Progenitor cell of endocrine pancreas (in vitro differentiated cells): ENCODE measurements around the gene WDR7. TPM values are rescaled to one million over a fixed set of nuclear protein-coding genes. Genes with fewer than 3 reads are reported as not detected.
A peak's percentile ranks its signal among the peaks of the same experiment; 100 is the strongest.

Experiments
- DNase-seq: peaks from one replicate; pipeline ENCODE4 v3.0.0; 2021; ENCODE audit warnings: low spot score; ENCODE audit not compliant: unreplicated experiment
- H3K27ac Mint-ChIP-seq: 2 replicates; pipeline ENCODE4 v1.8.0; 2021; ENCODE audit warnings: mild to moderate bottlenecking, moderate library complexity, mixed read lengths
- H3K27me3 Mint-ChIP-seq: 2 replicates; pipeline ENCODE4 v1.8.0; 2021; ENCODE audit warnings: mixed read lengths
- H3K36me3 Mint-ChIP-seq: 2 replicates; pipeline ENCODE4 v1.8.0; 2022; ENCODE audit warnings: mixed read lengths; ENCODE audit not compliant: insufficient read depth
- H3K4me1 Mint-ChIP-seq: 2 replicates; pipeline ENCODE4 v1.8.0; 2021; ENCODE audit warnings: low read depth, mixed read lengths
- H3K4me3 Mint-ChIP-seq: 2 replicates; pipeline ENCODE4 v1.8.0; 2021; ENCODE audit warnings: low read depth, mild to moderate bottlenecking, moderate library complexity, mixed read lengths
- H3K9me3 Mint-ChIP-seq: 2 replicates; pipeline ENCODE4 v1.8.0; 2021; ENCODE audit warnings: low read depth, mixed read lengths
- total RNA-seq: library from RNA; stranded (reverse); gene quantifications from 2 replicates; pipeline ENCODE4 v1.2.1, GENCODE V29; 2021
- TF ChIP-seq, protein P1 (sequence below): fragments of 200-600 bp; sonication (generic); IDR thresholded peaks from one replicate; pipeline ENCODE4 v1.5.0; 2021; ENCODE audit warnings: antibody characterized with exemption, mild to moderate bottlenecking; ENCODE audit not compliant: unreplicated experiment

The WDR7 gene
- total RNA-seq, 1 donor from 2014 or later, result 23.2 TPM

- no peak for DNase-seq
- Mint-ChIP-seq H3K27me3 (no peaks in the 10 kb centered on the region), H3K9me3 (no peaks in the 10 kb centered on the region), H3K36me3 (peaks cover 20% of the 10 kb centered on the region), H3K27ac (no peak overlapping the region), H3K4me1 (peaks cover 46% of the 10 kb centered on the region), H3K4me3 (no peak overlapping the region)
- TF ChIP-seq, protein P1, sequence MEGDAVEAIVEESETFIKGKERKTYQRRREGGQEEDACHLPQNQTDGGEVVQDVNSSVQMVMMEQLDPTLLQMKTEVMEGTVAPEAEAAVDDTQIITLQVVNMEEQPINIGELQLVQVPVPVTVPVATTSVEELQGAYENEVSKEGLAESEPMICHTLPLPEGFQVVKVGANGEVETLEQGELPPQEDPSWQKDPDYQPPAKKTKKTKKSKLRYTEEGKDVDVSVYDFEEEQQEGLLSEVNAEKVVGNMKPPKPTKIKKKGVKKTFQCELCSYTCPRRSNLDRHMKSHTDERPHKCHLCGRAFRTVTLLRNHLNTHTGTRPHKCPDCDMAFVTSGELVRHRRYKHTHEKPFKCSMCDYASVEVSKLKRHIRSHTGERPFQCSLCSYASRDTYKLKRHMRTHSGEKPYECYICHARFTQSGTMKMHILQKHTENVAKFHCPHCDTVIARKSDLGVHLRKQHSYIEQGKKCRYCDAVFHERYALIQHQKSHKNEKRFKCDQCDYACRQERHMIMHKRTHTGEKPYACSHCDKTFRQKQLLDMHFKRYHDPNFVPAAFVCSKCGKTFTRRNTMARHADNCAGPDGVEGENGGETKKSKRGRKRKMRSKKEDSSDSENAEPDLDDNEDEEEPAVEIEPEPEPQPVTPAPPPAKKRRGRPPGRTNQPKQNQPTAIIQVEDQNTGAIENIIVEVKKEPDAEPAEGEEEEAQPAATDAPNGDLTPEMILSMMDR, result no peak
These were observed 18.8 kb upstream of the WDR7 start for GRCh38 chr18:56632070-56633022.

DNA sequence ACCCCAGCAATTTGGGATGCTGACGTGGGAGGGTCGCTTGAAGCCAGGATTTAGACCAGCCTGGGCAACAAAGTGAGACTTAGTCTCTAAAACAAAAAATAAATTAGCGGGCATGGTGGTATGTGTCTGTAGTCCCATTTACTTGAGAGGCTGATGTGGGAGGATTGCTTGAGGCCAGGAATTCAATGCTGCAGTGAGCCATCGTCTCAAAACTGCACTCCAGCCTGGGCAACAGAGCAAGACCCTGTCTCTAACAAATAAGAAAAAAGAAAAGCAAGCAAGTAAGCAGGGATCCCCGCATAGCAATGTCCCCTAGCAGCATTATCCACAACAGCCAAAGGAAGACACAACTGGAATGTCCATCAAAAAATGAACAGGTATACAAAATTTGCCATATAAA lies 16.2 kb upstream of the WDR7 start:
- Mint-ChIP-seq H3K27ac (no peak overlapping the region), H3K36me3 (peaks cover 22% of the 10 kb centered on the region), H3K4me1 (peaks cover 40% of the 10 kb centered on the region), H3K9me3 (peaks cover 5% of the 10 kb centered on the region), H3K27me3 (no peaks in the 10 kb centered on the region), H3K4me3 (no peak overlapping the region)
- TF ChIP-seq, protein P1, result no peak
- DNase-seq, result no peak

GRCh38 chr18:56637176-56637575 lies 14.0 kb upstream of the WDR7 start:
- H3K36me3 Mint-ChIP-seq, result peaks cover 17% of the 10 kb centered on the region
- TF ChIP-seq, protein P1, result no peak
- H3K4me1 Mint-ChIP-seq, result peaks cover 30% of the 10 kb centered on the region
- no peak for DNase-seq
- H3K27ac Mint-ChIP-seq, result peak overlapping the region; percentile 99
- H3K4me3 Mint-ChIP-seq, result peak overlapping the region; percentile 98
- H3K9me3 Mint-ChIP-seq, result peaks cover 5% of the 10 kb centered on the region
- no peaks in the 10 kb centered on the region for H3K27me3 Mint-ChIP-seq

DNA sequence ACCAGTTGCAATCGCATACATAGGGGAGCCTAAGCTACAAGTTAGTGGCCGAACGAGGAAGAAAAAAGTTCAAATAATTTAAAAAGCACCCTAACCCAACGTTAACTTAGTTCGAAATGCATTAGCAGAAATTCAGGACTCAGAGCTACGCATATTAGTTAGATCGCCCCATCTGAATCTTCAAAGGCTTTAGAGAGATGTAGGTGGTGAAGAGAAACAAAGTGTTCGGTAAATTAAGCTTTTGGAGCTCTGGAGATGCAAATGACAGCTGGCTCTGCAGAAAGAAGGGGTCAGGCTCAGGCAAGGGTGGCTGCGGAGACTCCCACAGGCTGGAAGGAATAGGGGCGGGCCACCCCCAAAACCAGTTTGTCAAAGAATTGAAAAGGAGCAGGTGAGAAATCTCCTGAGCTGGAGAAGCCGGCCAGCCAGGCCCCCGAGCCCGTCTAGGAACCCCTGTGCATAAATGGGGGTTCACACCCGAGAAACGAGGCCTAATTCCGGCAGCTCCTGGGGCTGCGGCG lies 13.4 kb upstream of the WDR7 start:
- no peak for DNase-seq
- Mint-ChIP-seq H3K27ac (peak overlapping the region; percentile 99), H3K4me1 (peaks cover 24% of the 10 kb centered on the region), H3K36me3 (peaks cover 17% of the 10 kb centered on the region), H3K9me3 (peaks cover 5% of the 10 kb centered on the region), H3K27me3 (no peaks in the 10 kb centered on the region), H3K4me3 (peak overlapping the region; percentile 98)
- TF ChIP-seq, protein P1, result no peak

GRCh38 chr18:56638232-56639103 lies 12.7 kb upstream of the WDR7 start, which contains the start of gene TXNL1:
TXNL1 (minus strand) TSS chr18:56638592; CDS start chr18:56638440, 152 bp downstream.
- DNase-seq, result peak; percentile 97
- peak within 1 kb of the TSS; percentile 98 for H3K4me3 Mint-ChIP-seq
- peaks cover 22% of the 10 kb centered on the region for H3K4me1 Mint-ChIP-seq
- peaks cover 14% of the 10 kb centered on the region for H3K36me3 Mint-ChIP-seq
- peak within 1 kb of the TSS; percentile 99 for H3K27ac Mint-ChIP-seq
- peaks cover 5% of the 10 kb centered on the region for H3K9me3 Mint-ChIP-seq
- no peaks in the 10 kb centered on the region for H3K27me3 Mint-ChIP-seq
- TF ChIP-seq, protein P1, result no peak
